Panc1 (cell line): ENCODE measurements around the gene SYT8. TPM values are rescaled to one million over a fixed set of nuclear protein-coding genes. Genes with fewer than 3 reads are reported as not detected.
"Not testable (repeated sequence)": the region's sequence is repeated elsewhere in the genome, so short reads cannot be mapped to it uniquely, and the experiment has no call there.

Source experiments
- ATAC-seq: fragments of 200-7000 bp; cut with Tn5 transposase; 2 replicates; pipeline ENCODE4 v1.9.1; 2020; ENCODE audit warnings: mild to moderate bottlenecking, moderate library complexity
- BruUV-seq: library from RNA; stranded (reverse); fragments of 400-500 nt; replicated peaks from 2 replicates; lab custom pipeline; 2021; lab: Mats Ljungman, UMichigan
- CTCF ChIA-PET: fragments of 300-600 bp; sonication (Branson Sonifier 250); formaldehyde crosslinking; loops from one replicate; lab custom pipeline; 2022; ENCODE audit warnings: antibody characterized with exemption; lab: Charles Lee
- POLR2A ChIA-PET: fragments of 300-600 bp; sonication (Branson Sonifier 250); formaldehyde crosslinking; loops from one replicate; lab custom pipeline; 2022; ENCODE audit warnings: antibody characterized with exemption; lab: Charles Lee
- DNase-seq: peaks from one replicate; pipeline ENCODE4 v3.0.0-alpha.2; 2010; ENCODE audit warnings: low read depth, low spot score
- H3K27ac ChIP-seq: 2 replicates; pipeline ENCODE4 v1.5.1; 2011; ENCODE audit warnings: mild to moderate bottlenecking, low read length, inconsistent platforms
- H3K27me3 ChIP-seq: fragments of 200-500 bp; sonication (Bioruptor generic); 2 replicates; pipeline ENCODE4 v1.6.0; 2014; ENCODE audit warnings: low read length, inconsistent platforms; ENCODE audit not compliant: control insufficient read depth, insufficient read depth
- H3K36me3 ChIP-seq: fragments of 200-500 bp; sonication (Bioruptor generic); 2 replicates; pipeline ENCODE4 v1.5.1; 2014; ENCODE audit warnings: inconsistent platforms, mild to moderate bottlenecking, low read length, moderate library complexity; ENCODE audit not compliant: control insufficient read depth, insufficient read depth
- H3K4me1 ChIP-seq: 2 replicates; pipeline ENCODE4 v1.5.1; 2011; ENCODE audit warnings: inconsistent platforms, mild to moderate bottlenecking, low read length, moderate library complexity; ENCODE audit not compliant: control insufficient read depth, insufficient read depth
- H3K4me3 ChIP-seq, 2 experiments: 2 replicates each; pipeline ENCODE4 v1.5.1; 2011 to 2012; ENCODE audit warnings: low read depth in 2 of 2, low read length in 2 of 2, mild to moderate bottlenecking in 2 of 2, inconsistent platforms in 1 of 2, moderate library complexity in 1 of 2
- H3K9me3 ChIP-seq: fragments of 200-500 bp; sonication (Bioruptor generic); 2 replicates; pipeline ENCODE4 v1.5.1; 2014; ENCODE audit warnings: low read depth, mild to moderate bottlenecking, inconsistent platforms, low read length, moderate library complexity; ENCODE audit not compliant: control insufficient read depth, insufficient read depth
- POLR2AphosphoS5 ChIP-seq: IDR thresholded peaks from 2 replicates; pipeline ENCODE4 v1.6.1; 2012; ENCODE audit warnings: mild to moderate bottlenecking, low read depth, low read length, moderate library complexity
- SIN3A ChIP-seq: IDR thresholded peaks from 2 replicates; pipeline ENCODE4 v1.6.1; 2012; ENCODE audit warnings: low read depth, mild to moderate bottlenecking, low read length, moderate library complexity, borderline replicate concordance; ENCODE audit not compliant: insufficient read depth
- TCF7L2 ChIP-seq: IDR thresholded peaks from 2 replicates; pipeline ENCODE4 v1.6.1; 2011; ENCODE audit warnings: mild to moderate bottlenecking, low read depth, low read length, inconsistent platforms
- in situ Hi-C: cut with HindIII; loops from 2 replicates; pipeline ENCODE4 v1.10.0; 2016; ENCODE audit warnings: low sequenced_read_pairs, low pct_unique_long_range_greater_than_20kb
- intact Hi-C: fragments of 100-400 bp; cut with micrococcal nuclease; formaldehyde crosslinking; loops from one replicate; pipeline ENCODE4 v1.10.0; 2022; ENCODE audit not compliant: unreplicated experiment
- total RNA-seq: library from RNA; stranded (reverse); gene quantifications from one replicate; pipeline ENCODE4 v1.2.1, GENCODE V29; 2021; ENCODE audit not compliant: unreplicated experiment
- TF ChIP-seq, protein P1 (sequence below): fragments of 450-650 bp; IDR thresholded peaks from 2 replicates; pipeline ENCODE4 v1.5.1; 2017; ENCODE audit warnings: mild to moderate bottlenecking
- TF ChIP-seq, protein P2 (sequence below), 2 experiments: IDR thresholded peaks; 2 replicates each; pipeline ENCODE4 v1.6.1; 2011 to 2012; ENCODE audit warnings: low read depth in 2 of 2, control low read depth in 1 of 2, low read length in 1 of 2, mild to moderate bottlenecking in 1 of 2, moderate library complexity in 1 of 2; ENCODE audit not compliant: insufficient read depth in 1 of 2

SYT8 gene
- total RNA-seq, 1 experiment from 2014 or later = 3.5 TPM

DNA sequence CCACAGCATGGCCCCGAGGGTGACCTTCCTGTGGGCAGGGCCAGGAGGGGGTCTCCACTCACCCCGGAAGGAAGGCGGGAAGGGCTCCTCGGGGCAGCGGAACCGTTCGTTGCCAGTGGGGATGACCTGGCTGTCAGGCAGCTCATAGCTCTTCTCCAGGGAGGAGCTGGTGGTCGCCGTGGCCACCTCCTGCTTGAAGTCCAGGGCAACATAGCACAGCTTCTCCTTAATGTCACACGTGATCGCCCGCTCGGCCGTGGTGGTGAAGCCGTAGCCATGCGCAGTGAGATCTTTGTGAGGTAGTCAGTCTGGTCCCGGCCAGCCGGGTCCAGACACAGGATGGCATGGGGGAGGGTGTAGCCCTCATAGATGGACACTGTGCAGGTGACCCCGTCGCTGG is 31.5 kb upstream of the SYT8 start:
- Histone ChIP-seq H3K4me1 (peaks cover 5% of the 10 kb centered on the region), H3K4me3 (no peak overlapping the region), H3K27ac (no peak overlapping the region), H3K27me3 (no peaks in the 10 kb centered on the region), H3K9me3 (no peaks in the 10 kb centered on the region), H3K36me3 (no peaks in the 10 kb centered on the region)
- CTCF ChIA-PET = no interaction called here
- intact Hi-C loops = no loop called here
- TF ChIP-seq POLR2AphosphoS5 = no peak
- TF ChIP-seq SIN3A = no peak
- TF ChIP-seq, protein P1, sequence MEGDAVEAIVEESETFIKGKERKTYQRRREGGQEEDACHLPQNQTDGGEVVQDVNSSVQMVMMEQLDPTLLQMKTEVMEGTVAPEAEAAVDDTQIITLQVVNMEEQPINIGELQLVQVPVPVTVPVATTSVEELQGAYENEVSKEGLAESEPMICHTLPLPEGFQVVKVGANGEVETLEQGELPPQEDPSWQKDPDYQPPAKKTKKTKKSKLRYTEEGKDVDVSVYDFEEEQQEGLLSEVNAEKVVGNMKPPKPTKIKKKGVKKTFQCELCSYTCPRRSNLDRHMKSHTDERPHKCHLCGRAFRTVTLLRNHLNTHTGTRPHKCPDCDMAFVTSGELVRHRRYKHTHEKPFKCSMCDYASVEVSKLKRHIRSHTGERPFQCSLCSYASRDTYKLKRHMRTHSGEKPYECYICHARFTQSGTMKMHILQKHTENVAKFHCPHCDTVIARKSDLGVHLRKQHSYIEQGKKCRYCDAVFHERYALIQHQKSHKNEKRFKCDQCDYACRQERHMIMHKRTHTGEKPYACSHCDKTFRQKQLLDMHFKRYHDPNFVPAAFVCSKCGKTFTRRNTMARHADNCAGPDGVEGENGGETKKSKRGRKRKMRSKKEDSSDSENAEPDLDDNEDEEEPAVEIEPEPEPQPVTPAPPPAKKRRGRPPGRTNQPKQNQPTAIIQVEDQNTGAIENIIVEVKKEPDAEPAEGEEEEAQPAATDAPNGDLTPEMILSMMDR = no peak
- no peak for TF ChIP-seq TCF7L2
- TF ChIP-seq, protein P2, sequence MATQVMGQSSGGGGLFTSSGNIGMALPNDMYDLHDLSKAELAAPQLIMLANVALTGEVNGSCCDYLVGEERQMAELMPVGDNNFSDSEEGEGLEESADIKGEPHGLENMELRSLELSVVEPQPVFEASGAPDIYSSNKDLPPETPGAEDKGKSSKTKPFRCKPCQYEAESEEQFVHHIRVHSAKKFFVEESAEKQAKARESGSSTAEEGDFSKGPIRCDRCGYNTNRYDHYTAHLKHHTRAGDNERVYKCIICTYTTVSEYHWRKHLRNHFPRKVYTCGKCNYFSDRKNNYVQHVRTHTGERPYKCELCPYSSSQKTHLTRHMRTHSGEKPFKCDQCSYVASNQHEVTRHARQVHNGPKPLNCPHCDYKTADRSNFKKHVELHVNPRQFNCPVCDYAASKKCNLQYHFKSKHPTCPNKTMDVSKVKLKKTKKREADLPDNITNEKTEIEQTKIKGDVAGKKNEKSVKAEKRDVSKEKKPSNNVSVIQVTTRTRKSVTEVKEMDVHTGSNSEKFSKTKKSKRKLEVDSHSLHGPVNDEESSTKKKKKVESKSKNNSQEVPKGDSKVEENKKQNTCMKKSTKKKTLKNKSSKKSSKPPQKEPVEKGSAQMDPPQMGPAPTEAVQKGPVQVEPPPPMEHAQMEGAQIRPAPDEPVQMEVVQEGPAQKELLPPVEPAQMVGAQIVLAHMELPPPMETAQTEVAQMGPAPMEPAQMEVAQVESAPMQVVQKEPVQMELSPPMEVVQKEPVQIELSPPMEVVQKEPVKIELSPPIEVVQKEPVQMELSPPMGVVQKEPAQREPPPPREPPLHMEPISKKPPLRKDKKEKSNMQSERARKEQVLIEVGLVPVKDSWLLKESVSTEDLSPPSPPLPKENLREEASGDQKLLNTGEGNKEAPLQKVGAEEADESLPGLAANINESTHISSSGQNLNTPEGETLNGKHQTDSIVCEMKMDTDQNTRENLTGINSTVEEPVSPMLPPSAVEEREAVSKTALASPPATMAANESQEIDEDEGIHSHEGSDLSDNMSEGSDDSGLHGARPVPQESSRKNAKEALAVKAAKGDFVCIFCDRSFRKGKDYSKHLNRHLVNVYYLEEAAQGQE (IDR thresholded peaks at IDR 0.05; ENCODE audit: insufficient read depth in 1 of 2, low read depth in 2 of 2, low read length in 1 of 2) = no peak
- no TSS peak for BruUV-seq
- DNase-seq = no peak
- POLR2A ChIA-PET = interaction anchor here (0.7 kb wide), 1 partner anchor 75 kb away, joined by 3 read pairs; no protein-coding TSS in a partner anchor
- ATAC-seq = no peak
- in situ Hi-C loops = no loop called here

DNA sequence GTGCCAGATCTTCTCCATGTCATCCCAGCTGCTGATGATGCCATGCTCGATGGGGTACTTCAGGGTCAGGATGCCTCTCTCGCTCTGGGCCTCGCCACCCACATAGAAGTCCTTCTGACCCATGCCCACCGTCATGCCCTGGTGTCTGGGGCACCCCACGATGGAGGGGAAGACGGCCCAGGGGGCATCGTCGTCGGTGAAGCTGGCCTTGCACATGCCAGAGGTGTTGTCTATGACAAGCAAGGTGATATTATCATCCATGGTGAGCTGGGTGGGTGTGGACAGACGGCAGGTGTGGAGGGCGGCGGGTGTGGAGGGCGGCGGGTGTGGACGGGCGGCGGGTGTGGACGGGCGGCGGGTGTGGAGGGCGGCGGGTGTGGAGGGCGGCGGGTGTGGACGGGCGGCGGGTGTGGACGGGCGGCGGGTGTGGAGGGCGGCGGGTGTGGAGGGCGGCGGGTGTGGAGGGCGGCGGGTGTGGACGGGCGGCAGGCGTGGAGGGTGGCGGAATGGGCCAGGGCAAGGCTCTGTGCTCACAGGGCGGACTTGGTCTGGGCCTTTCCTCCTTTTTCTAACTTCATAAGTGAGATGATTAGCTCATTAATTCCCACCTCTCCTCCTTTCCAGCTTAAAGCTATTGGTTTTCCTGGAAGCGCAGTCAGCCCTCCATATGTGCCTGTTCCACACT is 30.8 kb upstream of the SYT8 start:
- CTCF ChIA-PET = not testable (repeated sequence)

DNA sequence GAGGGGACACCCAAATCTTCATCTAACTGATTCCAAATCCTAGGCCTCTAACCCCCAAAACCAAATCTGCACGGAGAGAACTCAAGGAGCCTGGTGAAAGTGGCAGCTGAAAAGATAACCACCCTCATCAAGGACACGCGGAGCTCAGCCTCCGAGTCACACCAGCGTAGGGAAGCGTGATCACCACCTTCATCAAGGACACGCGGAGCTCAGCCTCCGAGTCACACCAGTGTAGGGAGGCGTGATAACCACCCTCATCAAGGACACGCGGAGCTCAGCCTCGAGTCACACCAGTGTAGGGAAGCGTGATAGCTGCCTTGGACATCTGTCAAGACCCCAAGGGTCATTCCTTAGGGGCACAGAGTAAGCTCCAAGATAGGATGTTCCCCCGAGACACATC is 29.3 kb upstream of the SYT8 start:
- DNase-seq (no peak), ATAC-seq (no peak)
- no peak overlapping the region for H3K4me3 ChIP-seq
- in situ Hi-C loops (no loop called here), intact Hi-C loops (no loop called here)
- no peaks in the 10 kb centered on the region; the same call in 1 of the 2 replicates for H3K9me3 ChIP-seq
- no peaks in the 10 kb centered on the region for H3K4me1 ChIP-seq
- no peak for TF ChIP-seq TCF7L2
- TF ChIP-seq, protein P2 (IDR thresholded peaks at IDR 0.05; ENCODE audit: insufficient read depth in 1 of 2, low read depth in 2 of 2, low read length in 1 of 2) = no peak
- no peak for TF ChIP-seq POLR2AphosphoS5
- TF ChIP-seq, protein P1 = no peak
- no peak for TF ChIP-seq SIN3A
- no peaks in the 10 kb centered on the region for H3K27me3 ChIP-seq
- no TSS peak for BruUV-seq
- H3K36me3 ChIP-seq = no peaks in the 10 kb centered on the region
- H3K27ac ChIP-seq = no peak overlapping the region
- POLR2A ChIA-PET = no interaction called here
- CTCF ChIA-PET = interaction anchor here (0.7 kb wide), 1 partner anchor 9 kb away, joined by 3 read pairs; no protein-coding TSS in a partner anchor

More for the DNA sequence above, 30.8 kb upstream of the SYT8 start:
- POLR2A ChIA-PET = interaction anchor here (0.7 kb wide), 1 partner anchor 76 kb away, joined by 3 read pairs; no protein-coding TSS in a partner anchor
- H3K4me3 ChIP-seq, H3K36me3 ChIP-seq, H3K4me1 ChIP-seq, ATAC-seq, H3K27me3 ChIP-seq, H3K27ac ChIP-seq, H3K9me3 ChIP-seq, BruUV-seq, DNase-seq, intact Hi-C loops, in situ Hi-C loops: not testable (repeated sequence)
